Neural cell (in vitro differentiated cells): Measurements from ENCODE around the gene TRIOBP. TPM values are rescaled to one million over a fixed set of nuclear protein-coding genes. Genes with fewer than 3 reads are reported as not detected.
A peak's percentile ranks its signal among the peaks of the same experiment; 100 is the strongest.

Source experiments
- H2AFZ ChIP-seq: fragments of 200-600, 300-800 bp; sonication (generic), shearing (Covaris generic); 2 replicates; pipeline ENCODE4 v1.6.0; 2014; ENCODE audit warnings: low read depth, mild to moderate bottlenecking, antibody characterized with exemption, low read length, moderate library complexity
- H3F3A ChIP-seq: fragments of 200-600 bp; shearing (Covaris generic); 2 replicates; pipeline ENCODE4 v1.6.1; 2016; ENCODE audit warnings: mild to moderate bottlenecking, moderate library complexity, mixed read lengths, antibody characterized with exemption, low read length; ENCODE audit not compliant: insufficient read depth, poor library complexity, severe bottlenecking
- H3K27ac ChIP-seq: fragments of 200-600, 300-800 bp; sonication (generic), shearing (Covaris generic); 2 replicates; pipeline ENCODE4 v1.5.1; 2014; ENCODE audit warnings: mild to moderate bottlenecking, low read length, moderate library complexity
- H3K27me3 ChIP-seq: fragments of 300-800, 200-600 bp; sonication (generic), shearing (Covaris generic); 2 replicates; pipeline ENCODE4 v1.6.0; 2014; ENCODE audit warnings: mild to moderate bottlenecking, low read depth, low read length, moderate library complexity; ENCODE audit not compliant: insufficient read depth
- H3K36me3 ChIP-seq: fragments of 300-800, 200-600 bp; sonication (generic), shearing (Covaris generic); 2 replicates; pipeline ENCODE4 v1.5.1; 2014; ENCODE audit warnings: mild to moderate bottlenecking, antibody characterized with exemption, low read length, moderate library complexity; ENCODE audit not compliant: insufficient read depth
- H3K4me2 ChIP-seq: fragments of 300-800, 200-600 bp; sonication (generic), shearing (Covaris generic); 2 replicates; pipeline ENCODE4 v1.6.0; 2014; ENCODE audit warnings: mild to moderate bottlenecking, low read length
- H3K4me3 ChIP-seq: fragments of 300-800, 200-600 bp; sonication (generic), shearing (Covaris generic); 2 replicates; pipeline ENCODE4 v1.5.1; 2014; ENCODE audit warnings: mild to moderate bottlenecking, low read length, moderate library complexity
- H3K79me2 ChIP-seq: fragments of 200-600 bp; shearing (Covaris generic); replicated peaks from 2 replicates; pipeline ENCODE4 v1.6.0; 2014; ENCODE audit warnings: mild to moderate bottlenecking, low read length, moderate library complexity; ENCODE audit not compliant: insufficient read depth
- H3K9ac ChIP-seq: fragments of 300-800, 200-600 bp; sonication (generic), shearing (Covaris generic); 2 replicates; pipeline ENCODE4 v1.6.1; 2016; ENCODE audit warnings: mild to moderate bottlenecking, low read length, mixed read lengths
- H3K9me2 ChIP-seq: fragments of 200-600 bp; shearing (Covaris generic); 2 replicates; pipeline ENCODE4 v1.6.1; 2016; ENCODE audit warnings: mild to moderate bottlenecking, low read length, mixed read lengths; ENCODE audit not compliant: insufficient read depth
- H3K9me3 ChIP-seq: fragments of 200-600, 300-800 bp; sonication (generic), shearing (Covaris generic); 2 replicates; pipeline ENCODE4 v1.6.1; 2016; ENCODE audit warnings: mild to moderate bottlenecking, mixed run types, low read length, moderate library complexity, mixed read lengths
- H4K20me1 ChIP-seq: fragments of 200-600 bp; shearing (Covaris generic); 2 replicates; pipeline ENCODE4 v1.6.1; 2016; ENCODE audit warnings: mild to moderate bottlenecking, mixed run types; ENCODE audit not compliant: insufficient read depth
- EP300 ChIP-seq: fragments of 450-650 bp; conservative IDR thresholded peaks from 2 replicates; pipeline ENCODE4 v1.6.1; 2014; ENCODE audit warnings: antibody characterized with exemption, mild to moderate bottlenecking, moderate library complexity; ENCODE audit not compliant: poor library complexity, severe bottlenecking
- EZH2 ChIP-seq: fragments of 200-600, 300-800 bp; shearing (Covaris generic), sonication (generic); IDR thresholded peaks from 2 replicates; pipeline ENCODE4 v1.6.1; 2014; ENCODE audit warnings: antibody characterized with exemption, low read length, borderline replicate concordance, mild to moderate bottlenecking; ENCODE audit not compliant: insufficient read depth, poor library complexity, severe bottlenecking
- RAD21 ChIP-seq: fragments of 450-650 bp; conservative IDR thresholded peaks from 2 replicates; pipeline ENCODE4 v1.6.1; 2014; ENCODE audit warnings: antibody characterized with exemption, mild to moderate bottlenecking, moderate library complexity
- REST ChIP-seq: IDR thresholded peaks from 2 replicates; pipeline ENCODE4 v1.6.1; 2012; ENCODE audit warnings: borderline replicate concordance
- SMC3 ChIP-seq: fragments of 450-650 bp; conservative IDR thresholded peaks from 2 replicates; pipeline ENCODE4 v1.6.1; 2014; ENCODE audit warnings: antibody characterized with exemption, mild to moderate bottlenecking, moderate library complexity; ENCODE audit not compliant: poor library complexity
- TAF1 ChIP-seq: IDR thresholded peaks from 2 replicates; pipeline ENCODE4 v1.6.1; 2012; ENCODE audit warnings: low read depth
- polyA plus RNA-seq: library from polyadenylated mRNA; depleted of rRNA; stranded (reverse); fragments of >200 nt; gene quantifications from 2 replicates; pipeline ENCODE4 v1.2.3, GENCODE V29; 2014

TRIOBP gene
- polyA plus RNA-seq, 1 donor from 2014 or later = 16.2 TPM

- H3K4me3 ChIP-seq = peak overlapping the region; percentile 90
- peaks cover 4% of the 10 kb centered on the region for H3F3A ChIP-seq
- peak overlapping the region; percentile 59 for H3K9ac ChIP-seq
- H3K27ac ChIP-seq = no peak overlapping the region
- H3K79me2 ChIP-seq = no peaks in the 10 kb centered on the region
- no peaks in the 10 kb centered on the region for H3K9me3 ChIP-seq
- no peak overlapping the region for H2AFZ ChIP-seq
- H3K4me2 ChIP-seq = peak overlapping the region; percentile 56
- no peaks in the 10 kb centered on the region for H3K36me3 ChIP-seq
- H3K9me2 ChIP-seq = no peaks in the 10 kb centered on the region
- H4K20me1 ChIP-seq = no peaks in the 10 kb centered on the region
- peaks cover 42% of the 10 kb centered on the region for H3K27me3 ChIP-seq
- no peak for TF ChIP-seq SMC3
Measured at GRCh38 chr22:37808294-37808657, 111.4 kb downstream of the TRIOBP start.

- Histone ChIP-seq H3F3A (peaks cover 3% of the 10 kb centered on the region), H4K20me1 (no peaks in the 10 kb centered on the region), H3K9ac (no peak overlapping the region), H3K27me3 (peaks cover 27% of the 10 kb centered on the region), H3K27ac (no peak overlapping the region), H3K36me3 (no peaks in the 10 kb centered on the region), H3K9me2 (no peaks in the 10 kb centered on the region), H3K4me3 (no peak overlapping the region), H3K79me2 (no peaks in the 10 kb centered on the region), H3K4me2 (no peak overlapping the region), H3K9me3 (no peaks in the 10 kb centered on the region), H2AFZ (no peak overlapping the region)
- TF ChIP-seq REST (no peak), EZH2 (no peak), EP300 (no peak), TAF1 (no peak)
Measured at GRCh38 chr22:37809672-37810333, 113.0 kb downstream of the TRIOBP start.

- Histone ChIP-seq H3K36me3 (no peaks in the 10 kb centered on the region), H2AFZ (no peak overlapping the region), H3K4me3 (no peak overlapping the region), H3K9me2 (no peaks in the 10 kb centered on the region), H3K27ac (no peak overlapping the region), H3F3A (peaks cover 3% of the 10 kb centered on the region), H3K79me2 (no peaks in the 10 kb centered on the region), H3K27me3 (peaks cover 7% of the 10 kb centered on the region), H3K9me3 (no peaks in the 10 kb centered on the region), H3K9ac (no peak overlapping the region), H3K4me2 (no peak overlapping the region), H4K20me1 (no peaks in the 10 kb centered on the region)
- no peak for TF ChIP-seq RAD21
- no peak for TF ChIP-seq REST
Measured at GRCh38 chr22:37811867-37812266, 115.0 kb downstream of the TRIOBP start.
